CMK (cell line): ENCODE results near the gene DGKD.
A peak's percentile ranks its signal among the peaks of the same experiment; 100 is the strongest.

ENCODE experiments used
- DNase-seq: peaks from one replicate; pipeline ENCODE4 v3.0.0-alpha.2; 2010; ENCODE audit warnings: low read depth

Gene DGKD

DNA sequence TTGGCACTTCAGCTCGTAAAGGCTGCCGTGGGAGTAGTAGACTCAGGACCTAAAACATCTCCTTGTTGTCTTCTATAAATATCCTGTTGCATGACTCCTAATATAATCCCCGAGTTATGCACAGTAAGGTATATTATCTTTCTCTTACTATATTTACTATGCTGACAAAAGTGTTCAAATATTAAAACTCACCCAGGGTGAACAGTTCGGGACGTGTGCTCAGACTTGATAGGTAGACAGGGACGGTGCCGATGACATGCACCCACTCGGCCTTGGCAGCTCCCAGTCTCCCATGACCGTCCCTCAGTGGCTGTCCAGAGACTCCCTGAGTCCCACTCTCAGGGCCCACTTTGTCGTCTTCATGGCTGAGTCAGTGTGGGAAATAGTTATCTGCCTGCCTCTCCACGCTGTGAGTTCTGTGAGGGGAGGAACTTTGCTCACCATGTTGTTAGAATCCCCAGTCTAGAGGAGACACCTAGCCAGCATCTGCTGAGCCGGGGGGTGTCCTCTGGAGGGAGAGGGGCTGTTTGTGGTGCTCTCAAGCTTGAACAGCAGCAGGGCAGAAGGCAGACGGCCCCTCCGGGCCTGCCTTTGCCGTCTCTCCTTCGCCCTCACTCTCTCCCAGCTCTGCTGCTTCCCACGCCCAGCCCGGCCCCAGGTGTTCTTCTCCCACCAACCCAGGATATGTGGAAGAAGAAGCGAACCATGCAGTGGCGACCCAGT lies 75.0 kb downstream of the DGKD start:
- DNase-seq, result no peak

DNA sequence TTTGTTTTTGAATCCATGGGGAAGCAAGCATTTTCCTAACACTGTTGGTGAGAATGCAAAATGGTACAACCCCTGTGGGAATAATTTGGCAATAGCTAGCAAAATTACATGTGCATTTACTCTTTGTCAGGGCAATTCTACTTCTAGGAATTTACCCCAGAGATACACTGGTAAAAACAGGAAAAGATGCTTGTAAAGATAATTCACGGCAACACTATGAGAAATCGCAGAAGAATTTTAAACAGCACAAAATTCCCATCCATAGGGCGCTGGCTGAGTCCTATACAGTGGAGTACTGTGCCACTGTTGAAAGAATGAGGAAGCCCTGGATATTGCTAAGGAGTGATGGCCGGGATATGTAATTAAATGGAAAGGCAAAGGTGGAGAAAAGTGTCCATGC lies 75.8 kb downstream of the DGKD start:
- no peak for DNase-seq

DNA sequence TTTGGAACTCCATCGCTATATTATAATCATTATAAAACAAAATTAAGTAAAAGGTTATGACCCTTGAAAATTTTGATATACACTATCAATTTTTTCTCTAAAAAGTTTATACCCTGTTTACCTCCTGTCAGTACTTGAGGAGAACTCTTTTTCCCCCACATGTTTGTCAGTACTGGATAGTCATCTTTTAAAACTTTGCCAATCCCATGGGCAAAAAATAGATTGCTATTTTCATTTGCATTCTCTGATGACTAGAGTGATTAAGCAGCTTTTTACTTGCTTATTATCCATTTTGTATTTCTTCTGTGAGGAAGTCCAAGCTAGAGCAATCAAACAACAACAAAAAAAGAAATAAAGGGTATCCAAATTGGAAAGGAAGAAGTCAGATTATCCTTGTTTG lies 76.4 kb downstream of the DGKD start:
- DNase-seq, result no peak

DNA sequence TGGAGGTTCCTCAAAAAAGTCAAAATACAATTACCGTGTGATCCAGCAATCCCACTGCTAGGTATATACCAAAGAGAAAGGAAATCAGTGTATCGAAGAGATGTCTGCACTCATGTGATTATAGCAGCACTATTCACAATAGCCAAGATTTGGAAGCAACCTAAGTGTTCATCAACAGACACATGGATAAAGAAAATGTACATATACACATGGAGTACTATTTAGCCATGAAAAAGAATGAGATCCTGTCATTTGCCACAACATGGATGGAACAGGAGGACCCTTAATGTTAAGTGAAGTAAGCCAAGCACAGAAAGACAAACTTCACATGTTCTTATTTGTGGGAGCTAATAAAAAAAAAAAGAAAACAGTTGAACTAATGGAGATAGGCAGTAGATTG lies 78.7 kb downstream of the DGKD start:
- DNase-seq, result no peak

DNA sequence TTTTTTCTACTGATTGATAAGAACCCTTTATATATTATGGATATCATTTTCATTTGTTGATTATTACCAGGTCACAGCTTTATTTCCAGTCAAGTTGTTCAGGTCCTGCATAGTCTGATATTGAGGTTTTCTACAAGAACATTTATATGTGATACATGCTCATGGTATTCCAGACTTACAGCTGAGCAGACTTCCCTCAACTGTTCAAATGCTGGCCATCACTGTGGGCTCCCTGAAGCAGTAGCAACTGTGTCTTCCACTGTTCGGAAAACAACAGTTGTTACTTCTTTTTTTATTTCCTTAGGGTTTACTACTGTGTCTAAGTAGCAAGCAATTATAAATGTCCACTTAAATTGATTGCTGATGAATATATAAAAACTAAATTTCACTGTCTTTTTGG lies 79.5 kb downstream of the DGKD start:
- no peak for DNase-seq

DNA sequence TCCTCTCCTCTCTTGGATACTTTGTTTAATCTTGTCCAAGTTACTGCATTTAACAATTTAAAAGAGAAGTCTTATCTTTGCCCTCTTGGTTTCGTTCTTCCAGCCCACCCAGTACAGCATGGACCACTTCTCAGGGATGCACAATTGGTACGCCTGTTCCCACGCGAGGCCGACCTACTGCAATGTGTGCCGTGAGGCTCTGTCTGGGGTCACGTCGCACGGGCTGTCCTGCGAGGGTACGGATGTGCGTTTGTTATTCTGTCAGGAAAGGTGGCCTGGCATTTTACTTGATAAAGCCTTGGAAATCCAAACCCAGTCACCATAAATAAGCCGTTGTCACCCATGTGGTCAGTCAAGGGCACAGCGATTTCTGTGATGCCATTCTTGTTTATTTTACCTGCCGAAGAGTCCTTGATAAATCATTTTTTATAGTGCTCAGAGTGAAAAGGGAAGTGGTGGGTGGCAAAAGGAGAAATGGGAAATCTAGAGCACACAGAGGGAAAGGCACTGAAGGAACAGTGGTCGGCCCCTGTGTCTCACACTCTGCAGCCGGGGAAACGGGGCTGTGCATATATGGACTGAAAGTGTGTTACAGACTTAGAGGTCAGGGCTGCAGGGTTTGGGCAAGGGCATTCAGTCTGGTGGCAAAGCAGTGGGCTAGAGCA lies 80.5 kb downstream of the DGKD start:
- DNase-seq, result no peak

DNA sequence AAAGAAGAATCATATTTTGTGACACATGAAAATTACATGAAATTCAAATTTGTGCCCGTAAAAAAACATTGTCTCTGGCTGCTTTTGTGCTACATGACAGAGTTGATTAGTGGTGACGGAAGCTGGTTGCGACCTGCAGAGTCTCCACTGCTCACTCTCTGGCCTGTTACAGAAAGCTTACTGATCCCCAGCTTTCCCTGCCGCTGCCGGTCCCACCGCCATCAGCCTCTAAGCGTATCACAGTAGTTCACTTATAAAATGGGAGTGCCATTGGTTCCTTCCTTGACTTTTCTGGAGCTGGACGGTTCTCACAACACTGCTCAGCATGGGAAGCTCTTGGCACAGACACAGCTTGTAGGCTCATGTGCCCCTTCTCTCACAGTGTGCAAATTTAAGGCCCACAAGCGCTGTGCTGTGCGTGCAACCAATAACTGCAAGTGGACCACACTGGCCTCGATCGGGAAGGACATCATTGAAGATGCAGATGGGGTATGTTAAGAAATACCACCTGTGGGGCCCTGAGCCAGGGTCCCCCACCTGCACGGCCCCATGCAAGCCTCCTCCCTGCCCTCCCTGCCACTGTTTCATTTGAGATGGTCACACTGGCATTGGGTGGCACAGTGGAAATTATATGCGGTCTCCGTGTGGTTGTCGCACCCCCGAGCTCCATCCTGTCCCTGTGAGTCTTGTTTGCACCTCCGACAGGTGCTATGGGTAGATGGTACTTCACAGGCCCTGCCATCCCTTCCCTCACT lies 81.3 kb downstream of the DGKD start:
- DNase-seq, result no peak

DNA sequence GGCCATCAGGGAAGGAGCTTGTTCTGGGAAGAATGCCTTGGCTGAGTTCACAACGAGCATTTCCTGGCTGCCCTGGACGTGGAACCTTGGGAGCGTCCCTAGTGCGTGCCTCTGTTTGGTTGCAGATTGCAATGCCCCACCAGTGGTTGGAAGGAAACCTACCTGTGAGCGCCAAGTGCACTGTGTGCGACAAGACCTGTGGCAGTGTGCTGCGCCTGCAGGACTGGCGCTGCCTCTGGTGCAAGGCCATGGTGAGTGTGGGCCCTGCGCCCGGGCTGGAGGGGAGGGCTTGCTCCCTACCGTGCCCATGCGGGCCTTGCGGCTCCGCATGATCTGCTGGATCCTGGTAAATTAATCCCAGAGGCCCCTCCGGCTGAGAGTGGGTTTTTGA lies 81.9 kb downstream of the DGKD start:
- DNase-seq, result no peak

DNA sequence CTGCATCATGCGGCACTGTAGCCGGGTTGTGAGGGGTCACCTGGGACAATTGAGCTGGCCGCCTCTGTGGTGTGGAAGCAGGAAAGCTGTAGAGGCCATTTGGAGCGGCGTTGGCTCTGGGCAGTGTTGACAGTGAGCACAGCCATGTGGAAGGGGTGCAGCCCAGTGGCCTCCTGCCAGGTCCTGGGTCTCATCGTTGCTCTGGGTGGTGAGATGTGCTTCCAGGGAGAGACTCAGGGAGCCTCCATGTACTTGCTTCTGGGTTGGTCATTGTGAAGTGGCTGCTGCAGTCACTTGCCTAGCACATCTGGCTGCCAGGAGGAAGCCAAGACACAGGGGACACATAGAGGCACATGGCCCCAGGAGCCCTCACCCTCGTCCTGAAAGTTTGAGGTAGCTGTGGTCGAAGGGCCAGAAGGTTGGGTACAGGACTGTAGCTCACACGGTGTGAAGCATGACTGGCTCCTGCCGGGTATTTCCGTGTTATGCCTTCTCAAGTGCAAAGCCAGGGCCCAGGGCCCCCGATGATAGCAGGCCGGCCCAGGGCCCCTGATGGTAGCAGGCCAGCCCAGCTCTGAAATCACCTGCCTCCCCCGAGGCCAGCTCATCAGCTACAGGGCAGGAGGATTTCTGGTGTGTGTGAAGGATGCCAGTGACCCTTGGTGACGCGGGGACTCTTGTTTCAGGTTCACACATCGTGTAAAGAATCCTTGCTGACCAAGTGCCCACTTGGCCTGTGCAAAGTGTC lies 82.6 kb downstream of the DGKD start:
- no peak for DNase-seq

DNA sequence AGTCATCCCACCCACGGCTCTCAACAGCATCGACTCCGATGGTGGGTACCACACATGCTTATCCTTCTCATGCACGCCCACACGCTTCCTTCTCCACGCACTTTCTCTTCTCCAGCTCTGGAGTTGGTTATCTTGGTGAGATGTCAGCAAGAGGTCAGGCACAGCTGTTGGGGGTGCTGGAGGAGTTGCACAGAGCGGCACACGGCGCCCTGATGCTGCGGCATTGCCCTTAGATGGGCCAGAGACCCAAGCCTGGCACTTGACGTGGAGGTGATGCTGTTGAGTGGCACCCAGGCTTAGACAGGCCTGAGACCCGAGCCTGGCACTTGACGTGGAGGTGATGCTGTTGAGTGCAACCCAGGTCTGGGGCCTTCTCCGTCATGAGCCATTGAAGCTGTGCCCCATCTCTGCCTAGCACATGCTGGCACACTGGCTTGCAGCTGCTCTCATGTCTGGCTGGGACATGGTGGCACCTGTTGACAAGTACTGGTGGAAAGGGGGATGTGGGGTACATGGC lies 83.2 kb downstream of the DGKD start:
- no peak for DNase-seq

DNA sequence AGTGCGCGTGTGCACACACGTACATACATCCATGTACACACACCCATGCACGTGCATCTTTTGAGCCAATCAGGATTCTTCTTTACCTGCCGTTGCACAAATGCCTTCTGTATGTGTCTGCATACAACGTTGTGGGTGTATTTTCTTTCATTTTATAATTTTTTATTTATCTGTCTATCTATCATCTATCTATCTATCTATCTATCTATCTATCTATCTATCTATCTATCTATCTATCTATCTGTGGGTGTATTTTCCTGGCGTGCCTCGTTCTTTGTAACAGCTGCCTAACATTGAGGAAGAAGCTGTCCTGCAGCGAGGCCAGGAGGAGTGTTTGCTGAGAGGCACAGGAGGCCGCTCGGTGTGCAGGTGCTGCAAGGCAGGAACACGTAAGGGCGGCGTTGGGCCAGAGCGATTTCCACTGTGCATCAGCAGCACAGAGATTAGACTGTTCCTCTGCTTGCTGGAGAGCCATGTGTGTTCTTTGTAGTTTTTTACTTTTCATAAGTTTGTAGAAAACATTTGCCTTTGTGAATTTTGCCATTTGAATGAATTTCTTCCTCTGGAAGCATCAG lies 84.4 kb downstream of the DGKD start:
- DNase-seq, result no peak

DNA sequence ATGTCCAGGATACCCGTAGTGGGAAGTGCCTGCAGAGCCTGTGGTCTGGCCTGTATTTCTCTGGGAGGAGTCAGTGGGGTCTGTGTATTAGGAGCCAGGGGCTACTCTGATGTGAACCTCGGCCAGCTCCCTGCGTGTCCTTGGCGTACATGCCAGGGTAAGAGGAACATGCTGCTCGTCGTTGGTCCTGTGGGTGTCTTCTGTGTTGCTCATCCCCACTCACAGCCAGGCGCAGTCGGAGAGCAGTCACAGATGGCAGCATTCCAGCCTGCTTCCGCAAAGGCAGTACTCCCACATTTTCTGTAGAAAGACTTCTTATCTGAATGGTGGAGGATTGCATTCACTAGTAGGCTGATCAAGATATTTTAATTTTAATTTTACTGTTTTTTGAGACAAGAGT lies 84.9 kb downstream of the DGKD start:
- no peak for DNase-seq

DNA sequence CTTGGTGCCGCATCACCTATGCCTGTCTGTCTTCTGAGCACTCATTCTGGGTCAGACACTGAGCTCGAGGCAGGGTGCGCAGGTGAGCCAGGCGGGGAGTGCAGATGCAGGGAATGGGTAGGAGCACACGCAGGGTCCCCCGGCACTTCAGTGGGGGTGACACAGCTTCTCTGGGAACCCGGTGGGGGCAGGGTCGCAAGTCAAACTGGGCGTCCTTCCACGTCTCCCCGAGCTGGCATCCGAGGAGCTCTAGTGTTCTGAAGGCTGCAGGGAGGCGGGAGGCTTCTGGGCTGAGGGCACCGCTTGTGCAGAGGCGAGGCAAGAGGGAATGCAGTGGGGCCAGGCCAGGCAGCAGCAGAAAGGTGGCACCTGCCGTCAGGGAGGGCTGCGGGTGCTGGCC lies 86.0 kb downstream of the DGKD start:
- no peak for DNase-seq

DNA sequence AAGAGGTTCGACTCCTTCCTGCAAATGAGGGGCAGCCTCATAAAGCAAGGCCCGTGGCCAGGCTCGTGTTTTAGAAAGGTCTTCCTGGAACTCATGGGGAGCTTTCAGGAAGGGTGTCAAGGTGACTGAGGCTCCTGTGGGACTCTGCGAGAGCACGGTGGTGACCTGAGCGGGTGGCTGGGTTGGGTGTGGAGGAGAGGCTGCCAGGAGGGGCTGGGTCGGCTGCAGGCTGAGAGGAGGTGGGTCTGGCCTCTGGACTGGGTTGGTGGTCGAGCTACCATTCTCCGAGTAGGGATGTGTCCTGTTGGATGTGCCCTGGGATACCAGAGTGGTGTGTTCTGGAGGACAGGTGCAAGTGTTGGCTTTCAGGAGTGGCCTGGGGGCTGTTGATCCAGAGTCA lies 86.4 kb downstream of the DGKD start:
- no peak for DNase-seq

DNA sequence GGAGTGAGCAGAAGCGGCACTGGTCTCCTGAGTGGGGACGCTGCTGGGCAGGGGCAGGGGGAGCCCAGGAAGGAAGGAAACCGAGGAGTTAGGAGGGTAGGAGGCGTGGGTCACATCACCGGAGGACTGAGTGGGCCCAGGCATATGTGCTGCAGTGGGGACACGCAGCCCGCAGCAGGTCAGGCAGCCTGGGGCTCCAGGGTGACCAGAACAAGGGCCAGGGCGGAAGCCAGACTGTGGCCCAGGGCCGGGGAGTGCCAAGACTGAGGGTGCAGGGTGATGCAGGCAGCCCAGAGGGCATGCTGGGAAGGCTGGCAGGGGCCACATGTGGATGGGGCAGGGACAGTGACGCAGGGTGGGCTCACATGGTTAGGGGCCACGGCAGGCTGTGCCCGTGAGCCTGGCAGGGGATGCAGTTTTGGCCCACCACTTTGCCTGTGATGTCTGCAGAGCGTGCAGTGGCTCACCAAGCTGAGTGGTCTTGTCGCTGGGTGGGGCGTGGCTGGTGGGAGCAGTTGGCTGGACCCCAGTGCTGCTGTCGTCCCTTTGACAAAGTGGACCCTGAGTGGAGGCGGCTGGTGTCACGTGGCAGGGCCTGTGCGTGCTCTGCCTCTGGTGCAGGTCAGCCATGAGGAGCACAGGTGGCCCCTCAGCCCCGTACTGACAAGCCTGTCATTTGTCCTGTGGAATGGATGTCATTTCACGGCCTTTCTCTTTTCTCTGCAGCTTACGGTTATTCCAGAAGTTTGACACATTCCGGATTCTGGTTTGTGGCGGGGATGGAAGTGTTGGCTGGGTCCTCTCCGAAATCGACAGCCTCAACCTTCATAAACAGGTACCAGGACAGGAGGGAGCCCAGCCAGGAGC lies 87.1 kb downstream of the DGKD start:
- no peak for DNase-seq

DNA sequence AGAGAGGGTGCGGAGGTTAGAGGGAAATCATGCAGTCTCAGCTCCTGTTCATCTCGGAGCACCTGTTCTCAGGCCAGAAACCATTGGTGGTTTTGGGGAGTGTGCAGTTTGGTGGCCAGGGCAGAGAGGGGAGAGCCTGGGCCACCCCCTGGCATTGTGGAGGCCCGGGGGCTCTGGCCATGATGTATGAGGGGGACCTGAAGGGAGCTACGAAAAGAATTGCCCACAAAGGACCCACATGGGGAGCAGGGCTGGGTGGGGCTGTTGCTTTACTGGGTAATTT lies 87.7 kb downstream of the DGKD start:
- no peak for DNase-seq

DNA sequence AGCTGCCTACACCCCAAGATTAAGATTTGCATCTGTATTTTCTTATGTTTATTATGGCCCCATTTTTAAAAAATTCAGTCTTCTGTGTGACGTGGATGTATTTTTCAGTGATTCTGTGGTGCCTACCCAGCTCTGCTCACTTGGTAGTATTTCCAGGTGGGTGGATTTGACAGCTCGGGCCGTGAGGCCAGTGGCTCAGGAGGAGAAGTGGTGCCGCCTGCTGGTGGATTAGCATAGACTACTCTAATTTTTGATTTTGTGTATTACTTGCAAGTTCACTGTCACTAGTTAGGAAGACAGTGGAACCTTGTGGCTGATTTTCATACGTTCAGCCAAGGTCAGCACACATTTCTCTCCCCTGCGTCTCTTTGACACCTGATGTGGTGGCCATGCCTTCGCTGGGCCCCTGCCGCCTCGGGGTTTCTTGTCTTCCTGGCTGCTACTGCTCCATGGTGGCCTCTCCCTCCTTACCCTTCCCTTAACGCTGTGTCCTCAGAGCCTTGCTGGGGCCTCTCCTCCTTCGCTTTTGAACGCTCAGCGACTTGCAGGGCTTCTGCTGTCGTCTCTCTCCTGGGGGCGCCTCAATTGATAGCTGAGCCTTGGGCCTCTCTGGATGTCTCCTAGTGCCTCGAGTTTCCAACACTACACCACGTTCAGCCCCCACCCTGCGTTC lies 89.4 kb downstream of the DGKD start:
- DNase-seq, result peak; percentile 52

DNA sequence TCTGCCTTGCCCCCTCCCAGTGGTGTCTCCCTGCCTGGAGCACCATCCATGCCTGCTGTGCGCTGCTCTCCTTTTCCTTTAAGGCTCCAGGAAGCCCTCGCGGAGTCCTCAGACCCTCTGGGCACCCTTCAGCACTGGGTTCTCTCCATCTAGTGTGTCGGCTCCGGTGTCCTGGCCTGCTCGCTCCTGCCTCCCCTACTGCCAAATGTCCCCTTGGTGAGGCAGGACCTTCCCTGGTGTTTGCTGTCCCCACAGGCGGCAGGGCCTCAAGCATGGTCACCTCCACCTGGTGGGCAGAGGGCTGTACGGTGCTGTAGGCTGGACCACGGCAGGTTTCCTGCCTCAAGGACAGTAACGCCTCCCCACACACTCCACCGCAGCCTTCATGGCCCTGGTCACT lies 90.2 kb downstream of the DGKD start:
- no peak for DNase-seq

DNA sequence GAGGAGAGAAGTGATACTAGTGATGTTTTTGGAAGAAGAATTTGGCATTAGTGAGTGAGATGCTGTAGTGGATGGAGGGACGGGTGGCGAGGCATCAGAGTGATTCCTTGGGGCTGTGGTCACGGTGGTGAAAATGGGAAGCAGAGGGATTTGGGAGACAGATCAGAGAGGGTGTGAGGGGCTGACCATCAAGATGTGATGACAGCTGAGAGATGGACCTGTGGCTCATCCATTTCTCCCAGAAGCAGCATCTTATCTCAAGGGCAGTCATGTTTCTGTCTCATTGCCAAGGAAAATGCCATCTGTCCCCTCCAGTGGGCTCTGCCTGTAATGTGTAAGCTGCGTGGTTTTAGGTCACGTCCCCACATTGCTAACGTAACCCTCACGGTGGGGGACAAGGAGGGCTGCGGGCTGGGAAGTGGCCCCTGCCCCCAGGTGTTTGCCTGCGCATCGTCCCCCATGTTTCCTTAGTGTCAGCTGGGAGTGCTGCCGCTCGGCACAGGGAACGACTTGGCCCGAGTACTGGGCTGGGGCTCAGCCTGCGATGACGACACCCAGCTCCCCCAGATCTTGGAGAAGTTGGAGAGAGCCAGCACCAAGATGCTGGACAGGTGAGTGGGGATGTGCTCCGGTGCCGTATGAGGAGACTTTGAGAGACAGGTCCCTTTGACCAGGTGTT lies 91.0 kb downstream of the DGKD start:
- DNase-seq, result no peak

DNA sequence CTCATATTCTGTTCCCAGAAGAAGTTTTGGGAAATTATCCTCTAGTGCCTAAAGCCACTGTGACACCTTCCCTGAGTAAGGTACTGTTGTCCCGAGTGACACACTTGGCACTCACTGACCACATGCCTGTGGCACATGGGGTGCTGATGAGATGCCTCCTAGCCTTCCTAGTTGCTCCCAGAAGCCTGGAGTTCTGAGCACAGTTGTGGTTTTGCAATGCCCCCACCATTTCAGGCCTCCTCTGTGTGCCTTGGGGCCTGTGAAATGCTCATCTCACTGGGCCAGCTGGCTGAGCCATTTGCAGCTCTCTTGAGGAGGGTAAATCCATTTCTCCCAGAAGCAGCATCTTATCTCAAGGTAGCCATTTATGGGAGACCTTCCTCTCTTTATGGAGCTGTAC lies 91.8 kb downstream of the DGKD start:
- DNase-seq, result no peak
